NCI-H1436 (cell line): ENCODE data around the gene OBSCN.
"Not testable (repeated sequence)": the region's sequence is repeated elsewhere in the genome, so short reads cannot be mapped to it uniquely, and the experiment has no call there.

ENCODE experiments used
- DNase-seq: peaks from one replicate; lab custom pipeline; 2025; lab: John Stamatoyannopoulos, UW

OBSCN gene

DNA sequence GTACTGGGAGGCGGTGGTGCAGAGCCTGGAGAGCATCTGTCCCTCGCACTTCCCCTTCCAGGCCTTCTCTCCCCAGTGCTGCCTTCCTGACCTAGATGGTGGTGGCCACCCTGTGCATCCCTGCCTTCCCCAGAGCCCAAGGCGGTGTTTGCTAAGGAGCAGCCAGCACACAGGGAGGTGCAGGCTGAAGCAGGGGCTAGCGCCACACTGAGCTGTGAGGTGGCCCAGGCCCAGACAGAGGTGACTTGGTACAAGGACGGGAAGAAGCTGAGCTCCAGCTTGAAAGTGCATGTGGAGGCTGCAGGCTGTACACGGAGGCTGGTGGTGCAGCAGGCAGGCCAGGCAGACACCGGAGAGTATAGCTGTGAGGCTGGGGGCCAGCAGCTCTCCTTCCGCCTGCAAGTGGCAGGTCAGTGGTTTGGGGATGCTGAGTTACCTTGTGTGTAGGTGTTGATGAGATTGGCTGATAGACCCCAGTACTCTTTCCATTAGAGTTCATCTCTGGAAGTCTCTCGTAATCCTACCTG lies 51.6 kb downstream of the OBSCN start:
- DNase-seq = no peak

DNA sequence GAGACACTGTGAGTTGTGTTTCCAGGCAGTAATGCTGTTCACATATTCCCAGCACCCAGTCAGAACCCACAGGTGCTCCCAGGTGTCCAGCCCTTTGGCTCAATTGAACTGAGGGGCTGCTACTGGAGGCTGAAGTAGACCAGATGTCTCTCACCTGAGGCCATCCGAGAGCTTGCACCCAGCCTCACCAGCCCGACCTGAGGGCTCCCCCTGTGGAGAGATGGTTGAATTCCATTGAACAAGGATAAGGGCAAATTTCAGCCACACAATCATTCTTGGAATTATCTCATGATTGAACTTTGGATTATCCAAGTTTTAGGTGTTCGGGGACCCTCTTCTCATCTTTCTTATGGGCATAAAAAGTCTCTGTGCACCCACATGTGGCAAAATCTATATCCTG lies 52.1 kb downstream of the OBSCN start:
- DNase-seq = no peak

DNA sequence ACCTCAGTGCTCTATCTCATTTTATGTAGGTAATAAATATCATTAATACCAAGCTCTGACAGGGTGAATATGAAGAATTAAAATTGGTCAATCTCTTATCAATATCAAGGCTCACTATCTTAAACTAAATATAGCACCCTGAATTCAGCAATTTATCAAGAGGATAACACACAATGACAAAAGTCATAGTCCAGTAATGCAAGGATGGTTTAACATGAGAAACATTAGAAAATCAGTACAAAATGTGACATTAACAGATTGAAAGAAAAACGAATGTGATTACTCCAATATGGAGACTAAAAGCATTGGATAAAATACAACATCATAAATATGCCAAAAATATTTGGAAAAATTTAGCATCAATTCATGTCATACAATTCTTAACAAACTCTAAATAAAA lies 53.9 kb downstream of the OBSCN start:
- no peak for DNase-seq

DNA sequence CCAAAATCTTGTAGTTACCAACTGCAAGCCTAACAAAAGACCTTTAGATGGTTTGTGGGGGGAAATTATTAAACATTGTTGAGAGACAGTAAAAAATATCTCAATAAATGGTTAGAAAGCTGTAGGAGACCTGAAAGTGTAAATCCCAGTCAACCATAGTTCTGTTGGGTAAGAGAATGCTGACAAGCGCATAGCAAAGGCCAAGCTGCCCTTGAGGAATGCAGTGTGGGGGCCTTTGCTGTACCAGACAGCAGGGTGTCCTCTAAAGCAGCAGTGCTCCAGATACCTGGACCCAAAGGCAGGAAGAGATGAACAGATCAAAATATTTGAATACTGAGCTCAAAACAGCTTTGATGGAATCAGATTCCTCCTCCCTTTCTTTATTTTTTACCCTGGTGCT lies 54.6 kb downstream of the OBSCN start:
- no peak for DNase-seq

DNA sequence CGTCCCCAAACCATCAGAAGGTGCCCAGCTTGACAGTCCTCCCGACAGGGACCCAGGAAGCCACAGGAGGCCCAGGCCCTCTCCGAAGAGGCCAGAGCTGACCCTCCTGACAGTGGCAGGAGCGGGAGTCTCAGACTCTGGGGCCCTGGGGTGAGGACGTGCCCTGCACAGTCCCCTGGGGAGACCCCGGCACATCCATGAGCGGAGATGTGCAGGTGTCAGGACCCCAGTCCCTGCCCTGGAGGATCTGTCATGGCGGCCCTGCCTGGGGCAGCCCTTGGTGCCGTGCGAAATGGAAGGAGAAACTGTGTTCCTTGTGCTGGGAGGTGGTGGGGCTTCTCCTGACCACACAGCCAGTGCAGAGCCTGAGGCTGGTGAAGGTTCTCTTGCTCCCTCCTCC lies 55.8 kb downstream of the OBSCN start:
- no peak for DNase-seq

DNA sequence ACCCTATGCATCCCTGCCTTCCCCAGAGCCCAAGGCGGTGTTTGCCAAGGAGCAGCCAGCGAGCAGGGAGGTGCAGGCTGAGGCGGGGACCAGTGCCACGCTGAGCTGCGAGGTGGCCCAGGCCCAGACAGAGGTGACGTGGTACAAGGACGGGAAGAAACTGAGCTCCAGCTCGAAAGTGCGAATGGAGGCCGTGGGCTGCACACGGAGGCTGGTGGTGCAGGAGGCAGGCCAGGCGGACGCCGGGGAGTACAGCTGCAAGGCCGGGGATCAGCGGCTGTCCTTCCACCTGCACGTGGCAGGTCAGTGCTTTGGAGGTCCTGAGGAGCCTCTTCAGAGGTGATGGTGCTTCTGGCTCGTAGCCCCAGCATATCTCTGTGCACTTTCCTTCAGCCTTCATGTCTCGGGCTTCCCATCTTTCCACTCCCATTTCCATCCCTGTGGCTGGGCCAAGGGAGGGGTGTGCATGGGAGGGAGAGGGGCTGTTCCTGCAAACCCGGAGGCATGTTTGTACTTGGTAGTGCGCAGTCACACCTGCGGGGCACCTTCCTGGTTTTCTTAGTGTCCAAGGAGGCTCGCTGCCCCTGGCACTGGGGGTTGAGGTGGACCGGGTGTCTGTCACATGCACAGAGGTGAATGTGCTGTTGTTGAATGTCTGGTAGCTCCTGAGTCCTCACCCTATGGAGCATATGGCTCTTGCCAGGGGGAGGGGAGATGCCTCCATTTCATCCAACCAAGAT lies 56.4 kb downstream of the OBSCN start:
- no peak for DNase-seq

DNA sequence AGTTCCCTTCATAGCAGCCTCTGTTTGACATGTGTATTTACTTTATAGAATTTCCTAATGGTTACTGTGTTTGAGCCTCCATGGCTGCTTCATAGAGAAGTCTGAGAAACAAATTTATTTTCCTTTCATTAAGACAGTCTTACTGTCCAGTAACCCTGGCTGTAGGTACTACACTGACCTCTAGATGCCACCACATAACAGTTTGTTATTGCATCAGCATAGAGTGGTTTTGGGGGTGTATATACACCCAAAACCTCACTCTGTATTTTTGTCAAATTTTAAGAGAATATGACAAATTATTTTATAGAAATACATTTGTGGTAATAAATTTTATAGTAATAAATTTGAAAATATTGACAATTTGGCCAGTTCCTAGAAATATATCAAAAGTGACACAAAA lies 57.3 kb downstream of the OBSCN start:
- no peak for DNase-seq

DNA sequence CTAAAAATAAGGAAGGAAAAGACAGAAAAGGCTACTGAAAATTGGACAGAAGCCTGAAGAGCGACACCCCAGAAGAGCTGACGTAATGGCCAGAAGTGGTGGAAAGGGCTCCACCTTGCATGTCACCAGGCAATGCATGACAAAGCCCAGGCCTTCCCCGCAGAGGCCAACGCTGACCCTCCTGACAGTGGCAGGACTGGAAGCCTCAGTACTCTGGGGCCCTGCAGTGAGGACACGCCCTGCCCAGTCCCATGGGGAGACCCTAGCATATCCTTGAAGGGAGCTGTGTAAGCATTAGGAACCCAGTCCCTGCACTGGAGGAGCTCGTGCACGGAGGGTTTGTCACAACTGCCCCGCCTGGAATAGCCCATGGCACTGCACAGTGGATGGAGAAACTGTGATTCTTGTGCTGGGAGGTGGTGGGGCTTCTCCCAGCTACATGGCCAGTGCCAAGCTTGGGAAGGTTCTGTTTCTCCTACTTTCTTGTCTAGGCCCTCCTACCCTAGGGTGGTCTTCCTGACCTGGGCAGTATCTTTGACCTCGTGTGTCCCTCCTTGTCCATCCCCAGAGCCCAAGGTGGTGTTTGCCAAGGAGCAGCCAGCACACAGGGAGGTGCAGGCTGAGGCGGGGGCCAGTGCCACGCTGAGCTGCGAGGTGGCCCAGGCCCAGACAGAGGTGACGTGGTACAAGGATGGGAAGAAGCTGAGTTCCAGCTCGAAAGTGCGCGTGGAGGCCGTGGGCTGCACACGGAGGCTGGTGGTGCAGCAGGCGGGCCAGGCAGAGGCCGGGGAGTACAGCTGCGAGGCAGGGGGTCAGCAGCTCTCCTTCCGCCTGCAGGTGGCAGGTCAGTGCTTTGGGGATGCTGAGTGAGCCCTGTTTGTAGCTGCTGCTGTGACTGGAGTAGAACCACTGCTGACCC lies 60.4 kb downstream of the OBSCN start:
- DNase-seq = no peak

DNA sequence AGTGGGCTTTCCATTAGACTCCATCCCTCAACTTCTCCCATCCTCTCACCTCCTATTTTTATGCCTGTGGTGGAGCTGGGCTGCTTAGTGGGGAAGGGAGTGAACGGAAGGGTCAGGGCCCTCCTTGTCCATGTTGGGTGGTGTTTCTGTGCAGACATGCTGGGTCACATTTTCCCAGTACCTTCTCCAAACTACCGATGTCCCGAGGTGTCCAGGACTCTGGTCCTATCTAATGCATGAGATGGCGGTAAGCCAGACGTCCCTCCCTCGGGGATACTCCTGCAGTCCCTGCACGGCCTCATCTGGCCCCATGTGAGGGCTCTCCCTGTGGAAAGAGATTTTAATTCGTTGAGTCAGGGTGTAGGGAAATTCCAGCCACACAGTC lies 61.0 kb downstream of the OBSCN start:
- no peak for DNase-seq

DNA sequence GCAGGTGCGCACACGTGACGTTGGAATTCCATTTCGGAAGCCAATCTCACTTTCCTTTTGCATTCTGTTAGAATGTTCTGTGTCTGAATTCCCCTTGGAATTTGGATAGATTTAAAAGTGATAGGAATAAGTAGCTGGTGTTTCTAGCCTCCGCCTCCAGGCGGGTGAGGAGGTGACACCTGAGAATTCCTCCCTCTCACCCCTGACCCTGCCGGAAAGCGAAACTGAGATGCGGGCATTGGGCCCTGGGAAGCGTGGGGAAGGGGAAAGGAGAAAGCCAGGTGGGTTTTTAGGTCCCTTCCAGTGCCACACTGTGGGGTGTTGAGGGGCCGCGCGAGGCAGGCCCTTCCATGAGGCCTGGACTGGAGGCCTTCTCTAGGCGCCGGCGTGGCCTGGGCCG lies 61.6 kb downstream of the OBSCN start:
- not testable (repeated sequence) for DNase-seq

DNA sequence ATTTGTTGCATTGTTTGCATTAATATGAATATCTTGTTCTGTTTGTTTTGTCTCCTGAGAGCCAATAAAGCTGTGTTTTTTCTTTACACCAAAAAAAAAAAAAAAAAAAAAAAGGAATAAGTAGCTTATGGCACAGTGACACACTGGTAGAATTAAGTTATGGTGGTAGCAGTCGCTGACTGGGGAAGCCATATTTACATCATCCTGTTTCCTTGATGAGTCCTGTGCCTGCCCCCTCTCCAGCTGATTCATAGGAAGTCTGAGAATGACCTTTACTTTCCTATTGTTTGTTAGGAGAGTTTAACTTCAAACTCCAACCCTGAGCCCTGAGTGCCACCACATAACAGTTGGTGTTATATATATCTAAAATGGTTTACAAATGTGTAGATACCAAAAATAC lies 62.2 kb downstream of the OBSCN start:
- DNase-seq = no peak

DNA sequence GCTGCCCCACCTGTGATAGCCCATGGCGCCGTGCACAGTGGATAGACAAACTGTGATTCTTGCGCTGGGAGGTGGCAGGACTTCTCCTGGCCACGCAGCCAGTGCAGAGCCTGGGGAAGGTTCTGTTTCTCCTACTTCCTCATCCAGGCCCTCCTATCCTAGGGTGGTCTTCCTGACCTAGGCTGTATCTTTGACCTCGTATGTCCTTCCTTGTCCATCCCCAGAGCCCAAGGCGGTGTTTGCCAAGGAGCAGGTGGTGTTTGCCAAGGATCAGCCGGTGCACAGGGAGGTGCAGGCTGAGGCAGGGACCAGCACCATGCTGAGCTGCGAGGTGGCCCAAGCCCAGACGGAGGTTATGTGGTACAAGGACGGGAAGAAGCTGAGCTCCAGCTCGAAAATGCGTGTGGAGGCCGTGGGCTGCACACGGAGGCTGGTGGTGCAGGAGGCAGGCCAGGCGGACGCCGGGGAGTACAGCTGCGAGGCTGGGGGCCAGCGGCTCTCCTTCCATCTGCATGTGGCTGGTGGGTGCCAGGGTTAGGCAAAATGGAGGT lies 63.9 kb downstream of the OBSCN start:
- DNase-seq = no peak

DNA sequence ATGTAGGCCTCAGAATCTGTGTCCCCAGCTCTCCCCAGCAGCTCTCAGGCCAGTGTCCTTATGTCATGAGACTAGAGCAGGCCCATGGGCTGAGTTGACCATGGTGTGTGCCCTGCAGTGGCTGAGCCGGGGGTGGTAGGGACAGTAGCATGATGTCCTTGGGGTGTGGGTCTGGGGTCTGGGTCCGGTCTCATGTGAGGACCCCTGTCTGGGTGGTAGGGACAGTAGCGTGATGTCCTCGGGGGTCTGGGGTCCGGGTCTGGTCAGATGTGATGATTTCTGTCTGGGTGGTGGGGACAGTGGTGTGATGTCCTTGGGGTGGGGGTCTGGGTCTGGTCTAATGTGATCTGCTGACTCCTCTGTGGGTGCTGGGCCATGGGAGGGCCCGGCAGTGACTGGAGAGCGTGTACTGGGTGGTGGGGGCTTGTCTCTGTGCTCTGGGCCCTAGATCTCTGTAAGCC lies 64.5 kb downstream of the OBSCN start:
- no peak for DNase-seq

DNA sequence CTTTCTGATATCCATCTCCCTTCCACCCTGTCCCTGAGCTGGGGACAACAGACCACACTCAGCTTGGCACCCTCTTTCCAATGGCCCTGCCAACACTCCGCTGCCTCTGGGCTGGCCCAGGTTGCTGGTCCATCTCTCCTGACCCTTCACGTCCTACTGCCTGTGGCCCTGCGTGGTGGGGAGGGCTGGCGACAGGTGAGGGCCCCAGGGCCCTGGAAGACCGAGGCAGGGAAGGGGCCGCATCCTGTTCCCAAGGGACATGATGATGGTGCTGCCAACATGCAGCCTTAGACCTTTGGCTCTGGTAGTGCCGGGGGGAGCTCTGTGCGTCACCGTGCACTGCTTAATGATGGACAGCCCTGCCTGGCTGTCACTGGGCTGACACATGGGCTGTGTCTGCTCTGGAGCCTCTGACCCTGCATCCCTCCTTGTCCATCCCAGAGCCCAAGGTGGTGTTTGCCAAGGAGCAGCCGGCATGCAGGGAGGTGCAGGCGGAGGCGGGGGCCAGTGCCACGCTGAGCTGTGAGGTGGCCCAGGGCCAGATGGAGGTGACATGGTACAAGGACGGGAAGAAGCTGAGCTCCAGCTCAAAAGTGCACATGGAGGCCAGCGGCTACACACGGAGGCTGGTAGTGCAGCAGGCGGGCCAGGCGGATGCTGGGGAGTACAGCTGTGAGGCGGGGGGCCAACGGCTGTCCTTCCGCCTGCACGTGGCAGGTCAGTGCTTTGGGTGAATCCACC lies 65.2 kb downstream of the OBSCN start:
- DNase-seq = no peak

DNA sequence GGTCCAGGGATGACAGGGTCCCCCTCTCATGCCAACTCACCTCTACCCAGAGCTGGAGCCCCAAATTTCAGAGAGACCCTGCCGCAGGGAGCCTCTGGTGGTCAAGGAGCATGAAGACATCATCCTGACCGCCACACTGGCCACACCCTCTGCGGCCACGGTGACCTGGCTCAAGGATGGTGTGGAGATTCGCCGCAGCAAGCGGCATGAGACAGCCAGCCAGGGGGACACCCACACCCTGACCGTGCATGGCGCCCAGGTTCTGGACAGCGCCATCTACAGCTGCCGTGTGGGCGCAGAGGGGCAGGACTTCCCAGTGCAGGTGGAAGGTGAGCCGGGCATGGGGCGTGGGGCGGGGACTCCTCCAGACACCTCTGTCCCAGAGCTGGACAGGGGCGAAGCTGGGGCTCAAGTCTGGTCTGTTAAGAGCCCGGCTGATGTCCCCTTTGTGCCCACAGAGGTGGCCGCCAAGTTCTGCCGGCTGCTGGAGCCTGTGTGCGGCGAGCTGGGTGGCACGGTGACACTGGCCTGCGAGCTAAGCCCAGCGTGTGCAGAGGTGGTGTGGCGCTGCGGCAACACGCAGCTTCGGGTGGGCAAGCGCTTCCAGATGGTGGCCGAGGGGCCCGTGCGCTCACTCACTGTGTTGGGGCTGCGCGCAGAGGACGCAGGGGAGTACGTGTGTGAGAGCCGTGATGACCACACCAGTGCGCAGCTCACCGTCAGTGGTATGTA lies 66.0 kb downstream of the OBSCN start:
- no peak for DNase-seq

DNA sequence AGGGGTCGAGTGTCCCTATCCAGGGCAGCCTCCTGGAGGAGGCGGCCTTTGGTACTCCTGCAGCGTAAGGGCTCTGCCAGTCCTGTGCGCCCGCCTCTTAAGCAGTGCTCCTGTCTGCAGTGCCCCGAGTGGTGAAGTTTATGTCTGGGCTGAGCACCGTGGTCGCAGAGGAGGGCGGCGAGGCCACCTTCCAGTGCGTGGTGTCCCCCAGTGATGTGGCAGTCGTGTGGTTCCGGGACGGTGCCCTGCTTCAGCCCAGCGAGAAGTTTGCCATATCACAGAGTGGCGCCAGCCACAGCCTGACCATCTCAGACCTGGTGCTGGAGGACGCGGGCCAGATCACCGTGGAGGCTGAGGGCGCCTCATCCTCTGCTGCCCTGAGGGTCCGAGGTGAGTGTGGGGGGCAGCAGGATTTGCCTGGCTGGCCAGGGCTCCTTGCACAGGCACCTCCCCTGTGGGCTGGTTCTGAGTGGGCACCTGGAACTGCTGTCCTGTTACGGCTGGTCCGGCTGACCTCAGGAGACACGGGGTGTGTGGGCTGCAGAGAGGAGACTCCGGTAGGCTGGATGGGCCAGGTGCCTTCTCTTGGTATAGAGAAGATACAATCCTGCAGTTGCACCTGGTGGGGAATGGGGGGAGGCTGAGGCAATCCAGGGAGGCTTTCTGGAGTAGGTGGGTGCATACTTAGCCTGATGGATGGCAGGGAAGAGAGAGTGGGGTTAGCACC lies 66.8 kb downstream of the OBSCN start:
- DNase-seq = no peak

DNA sequence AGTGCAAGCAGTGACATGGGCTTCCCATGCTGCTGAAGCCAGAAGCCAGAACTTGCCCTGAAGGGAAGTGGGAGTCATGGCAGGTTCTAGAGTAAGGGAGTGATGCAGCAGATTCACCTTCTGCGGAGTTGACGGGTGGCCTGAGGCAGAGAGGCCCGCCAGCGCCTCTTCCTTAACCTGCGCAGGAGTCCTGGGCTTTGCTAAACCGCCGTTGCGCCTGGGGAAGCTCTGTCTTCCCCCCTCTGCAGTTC lies 67.3 kb downstream of the OBSCN start:
- no peak for DNase-seq

DNA sequence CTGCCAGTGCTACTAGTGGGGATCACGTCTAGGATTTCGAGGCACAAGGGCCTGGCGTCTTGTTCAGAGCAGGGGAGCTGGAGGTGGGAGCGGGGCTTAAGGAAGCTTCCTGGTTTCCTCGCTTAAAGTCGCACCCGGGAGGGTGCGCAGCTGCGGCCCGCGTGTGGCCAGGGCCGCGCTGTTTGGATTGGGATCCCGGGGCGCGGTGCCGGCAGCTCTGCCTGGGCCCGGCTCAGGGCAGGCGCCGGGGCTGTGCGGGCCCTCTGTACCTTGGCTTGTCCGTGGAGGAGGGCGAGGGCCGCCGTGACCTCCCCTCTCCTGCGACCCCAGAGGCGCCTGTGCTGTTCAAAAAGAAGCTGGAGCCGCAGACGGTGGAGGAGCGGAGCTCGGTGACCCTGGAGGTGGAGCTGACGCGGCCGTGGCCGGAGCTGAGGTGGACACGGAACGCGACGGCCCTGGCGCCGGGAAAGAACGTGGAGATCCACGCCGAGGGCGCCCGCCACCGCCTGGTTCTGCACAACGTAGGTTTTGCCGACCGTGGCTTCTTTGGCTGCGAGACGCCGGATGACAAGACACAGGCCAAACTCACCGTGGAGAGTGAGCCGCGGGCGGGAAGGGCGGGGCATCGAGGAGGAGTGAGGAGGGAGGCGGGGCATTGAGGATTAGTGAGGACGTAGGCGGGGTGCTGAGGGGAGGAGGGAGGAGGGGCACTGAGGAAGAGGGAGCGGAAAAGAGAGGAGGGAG lies 67.8 kb downstream of the OBSCN start:
- DNase-seq = peak; percentile 92

DNA sequence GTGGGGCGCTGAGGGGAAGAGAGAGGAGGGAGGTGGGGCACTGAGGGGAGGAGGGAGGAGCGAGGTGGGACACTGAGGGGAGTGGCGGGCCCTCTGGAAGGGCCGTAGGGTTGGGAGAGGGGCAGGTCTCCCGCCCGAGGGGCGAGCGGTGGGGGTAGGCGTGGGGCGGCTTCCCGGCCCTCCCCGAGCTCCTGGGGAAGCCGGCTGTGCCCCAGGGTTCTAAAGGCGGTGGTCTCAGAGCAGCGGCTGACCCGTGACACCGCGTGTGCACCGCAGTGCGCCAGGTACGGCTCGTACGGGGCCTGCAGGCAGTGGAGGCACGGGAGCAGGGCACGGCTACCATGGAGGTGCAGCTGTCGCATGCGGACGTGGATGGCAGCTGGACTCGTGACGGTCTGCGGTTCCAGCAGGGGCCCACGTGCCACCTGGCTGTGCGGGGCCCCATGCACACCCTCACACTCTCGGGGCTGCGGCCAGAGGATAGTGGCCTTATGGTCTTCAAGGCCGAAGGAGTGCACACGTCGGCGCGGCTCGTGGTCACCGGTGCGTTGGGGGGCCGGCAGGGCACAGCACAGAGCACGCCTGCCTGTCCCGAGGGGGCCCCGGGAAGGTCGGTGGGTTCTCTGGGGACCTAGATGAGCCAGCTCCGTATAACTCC lies 68.5 kb downstream of the OBSCN start:
- no peak for DNase-seq
